ENCODE measurements around the gene ARID3C.

The ARID3C gene

DNA sequence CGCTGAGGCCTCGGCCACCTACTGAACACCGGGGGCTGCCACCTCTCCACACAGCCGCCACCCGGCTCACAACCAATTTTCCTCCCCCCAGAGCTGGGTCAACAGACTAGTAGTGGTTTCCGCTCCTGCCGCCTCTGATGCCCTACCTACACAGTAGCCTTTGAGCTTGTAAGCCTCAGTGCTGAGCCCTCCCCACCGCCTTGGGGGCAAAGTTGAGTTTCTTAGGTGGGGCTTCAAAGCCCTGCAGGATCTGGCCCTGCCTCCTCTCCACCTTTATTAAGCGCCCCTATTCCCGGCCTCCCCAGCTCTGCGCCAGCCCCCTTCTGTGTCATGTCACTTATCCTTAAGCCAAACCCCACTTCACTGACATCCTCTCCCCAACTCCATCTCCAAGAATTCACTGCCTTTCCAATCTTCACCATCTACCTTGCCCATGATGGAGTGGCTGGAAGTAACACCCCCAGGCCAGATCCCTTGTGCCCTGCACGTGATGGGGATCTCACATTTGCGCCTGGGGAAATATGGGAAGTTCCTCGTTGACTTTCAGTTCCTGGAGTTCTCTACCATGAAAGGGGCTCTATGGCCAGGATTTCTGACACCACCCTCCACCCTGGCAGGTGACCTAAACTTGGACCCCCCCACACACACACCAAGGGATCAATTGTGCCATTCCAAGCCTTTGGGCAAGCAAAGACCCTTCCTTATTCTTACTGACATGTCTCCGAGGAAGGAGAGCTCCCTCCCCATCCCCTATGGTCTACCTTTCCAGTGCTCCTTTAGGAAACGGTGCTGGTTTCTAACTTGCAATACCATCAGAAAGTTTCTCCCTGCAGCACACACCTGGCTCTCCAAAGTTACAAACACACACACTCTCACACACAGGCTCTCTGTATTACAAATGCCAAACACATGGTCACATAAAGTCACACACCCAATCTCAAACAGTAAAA, 36.7 kb downstream of the ARID3C start:
- DNase-seq, result no peak

GRCh38 chr9:34591248-34591916, 37.5 kb downstream of the ARID3C start:
- DNase-seq, result peak; percentile 80

GRCh38 chr9:34590381-34591247, 38.3 kb downstream of the ARID3C start:
- DNase-seq, result no peak

- DNase-seq, result no peak
Observed at GRCh38 chr9:34589636-34590380, 39.1 kb downstream of the ARID3C start, which contains the start of gene CNTFR. Gene CNTFR, minus strand, starts transcription at chr9:34589724. Its CDS starts 20,743 bp downstream, at chr9:34568981.

DNA sequence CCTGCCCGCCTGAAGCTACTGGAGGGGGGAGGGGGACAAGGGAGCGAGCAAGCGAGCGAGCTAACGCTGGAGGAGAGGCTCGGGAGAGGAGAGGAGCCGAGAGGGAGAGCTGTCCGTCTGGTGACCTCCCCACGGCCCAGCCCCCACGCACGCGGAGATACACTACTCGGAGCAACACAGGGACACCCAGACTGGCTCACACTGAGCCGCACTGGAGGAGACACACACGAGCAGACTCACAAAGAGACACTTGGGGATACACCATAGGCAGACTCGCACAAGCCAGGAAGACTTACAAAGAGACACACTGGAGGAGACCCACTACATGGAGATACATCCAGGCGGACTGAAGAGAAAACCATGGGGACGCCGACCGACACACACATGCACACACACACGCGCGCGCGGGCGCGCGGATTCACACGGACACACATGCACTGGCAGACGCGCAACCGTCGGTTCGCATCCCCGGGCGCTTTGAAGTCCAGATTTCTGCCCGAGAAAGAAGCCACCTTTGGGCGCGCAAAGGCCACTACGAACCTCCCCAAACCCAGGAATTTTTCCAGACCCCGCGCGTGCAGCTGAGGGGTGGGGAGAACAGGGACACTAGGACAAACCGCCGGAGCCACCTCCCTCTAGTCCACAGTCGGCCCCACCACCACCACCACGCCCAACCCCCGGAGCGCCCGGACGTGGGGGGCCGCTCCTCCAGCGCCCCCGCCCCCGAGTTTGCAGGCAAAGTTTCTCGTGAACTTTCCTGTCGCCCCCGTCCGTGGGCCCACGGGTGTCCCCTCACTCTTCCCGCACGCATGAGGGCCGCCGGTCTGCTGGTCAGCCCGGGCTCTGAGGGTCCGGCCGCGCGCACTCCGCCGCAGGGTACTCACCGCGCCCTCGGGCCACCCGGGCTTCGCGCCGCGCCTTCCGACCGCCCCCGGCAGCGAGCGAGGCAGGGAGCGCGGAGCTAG, 39.9 kb downstream of the ARID3C start:
- no peak for DNase-seq

GRCh38 chr9:34587271-34587670, 41.6 kb downstream of the ARID3C start:
- no peak for DNase-seq

DNA sequence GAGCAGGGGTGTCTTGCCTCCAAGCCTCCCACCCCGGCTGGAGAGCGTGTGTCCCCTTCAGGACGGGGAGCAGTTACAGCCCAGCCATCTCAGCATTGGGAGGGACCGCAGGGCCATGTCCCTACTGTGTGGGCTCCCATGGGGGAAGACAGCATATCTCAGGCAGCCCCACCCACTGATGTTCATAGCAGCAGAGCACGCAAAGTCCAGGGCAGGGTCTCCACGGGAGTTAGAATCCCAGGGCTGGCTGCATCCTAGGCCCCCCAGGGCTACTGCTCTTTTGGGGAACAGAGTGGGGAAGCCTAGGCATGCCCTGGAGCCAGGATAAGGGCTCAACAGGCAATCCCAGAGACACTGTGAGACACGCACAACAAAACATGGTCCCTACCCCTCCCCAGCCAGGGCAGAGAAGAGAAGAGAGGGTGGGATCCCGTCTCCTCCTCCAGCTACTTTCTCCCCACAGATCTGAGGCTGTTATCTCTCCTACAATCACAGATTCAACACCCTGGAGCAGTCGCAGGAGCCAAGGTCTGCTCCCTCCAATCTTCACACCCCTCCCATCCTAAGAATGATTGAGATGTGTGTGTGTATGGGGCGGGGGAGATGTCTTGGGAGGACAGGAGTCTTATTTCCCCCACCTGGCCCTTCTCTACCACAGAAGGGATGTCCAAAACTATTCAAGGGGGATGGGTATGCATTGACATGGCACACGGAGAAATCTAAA, 42.8 kb downstream of the ARID3C start:
- no peak for DNase-seq

DNA sequence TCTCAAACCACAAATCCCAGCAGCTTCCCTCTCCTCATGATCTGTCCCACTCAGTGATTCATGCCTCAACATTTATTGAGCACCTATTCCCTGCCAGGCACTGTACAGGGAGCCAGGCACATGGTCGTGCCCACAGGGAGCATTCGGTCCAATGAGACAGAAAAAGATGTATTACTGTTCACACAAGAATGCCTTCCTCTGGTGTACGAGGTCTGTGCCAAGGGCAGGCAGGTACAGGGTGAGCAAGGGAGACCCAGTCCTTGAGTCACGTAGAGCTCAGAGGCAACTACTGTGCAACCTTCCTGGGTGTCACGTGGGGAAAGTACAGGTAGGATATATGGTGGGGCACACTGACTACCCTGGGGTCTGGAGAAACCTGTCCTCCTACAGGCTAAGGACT, 43.9 kb downstream of the ARID3C start:
- no peak for DNase-seq

DNA sequence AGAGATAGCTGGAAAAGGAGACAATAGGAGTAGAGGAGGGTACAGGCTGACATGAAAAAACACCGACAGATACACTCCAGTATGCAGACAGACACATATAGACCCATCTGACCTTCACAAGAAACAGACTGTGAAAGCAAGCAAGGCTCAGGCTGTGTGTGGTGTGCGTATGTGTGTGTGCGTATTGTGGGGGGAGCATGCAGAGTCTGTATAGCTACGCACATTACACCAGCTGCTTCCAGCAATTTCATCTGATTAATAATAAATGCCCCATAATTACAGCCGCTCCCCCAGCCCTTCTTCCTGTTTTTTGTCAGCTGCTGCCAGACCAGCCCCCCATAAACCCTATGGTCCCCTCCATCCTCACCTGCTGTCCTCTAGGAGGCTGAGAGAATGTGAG, 46.1 kb downstream of the ARID3C start:
- DNase-seq, result no peak

DNA sequence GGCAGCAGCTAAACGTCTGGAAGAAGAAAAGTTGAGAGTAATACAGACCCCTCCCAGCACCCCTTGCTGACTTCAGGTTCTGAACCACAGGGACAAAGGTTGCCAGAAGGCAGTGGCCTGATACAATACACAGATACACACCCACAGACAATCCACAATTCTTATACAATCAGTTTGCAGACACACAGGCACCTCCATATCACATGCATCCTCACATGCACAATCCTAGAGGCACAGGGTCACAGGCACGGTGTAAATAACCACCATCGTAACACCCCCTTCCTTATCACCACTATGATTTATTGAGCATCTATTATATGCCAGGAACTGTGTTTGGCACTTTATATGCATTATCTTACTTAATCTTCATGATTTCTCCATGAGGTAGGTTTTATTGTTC, 47.5 kb downstream of the ARID3C start:
- no peak for DNase-seq

- no peak for DNase-seq
Observed at GRCh38 chr9:34580358-34580757, 48.5 kb downstream of the ARID3C start.

- no peak for DNase-seq
Observed at GRCh38 chr9:34579808-34580163, 49.1 kb downstream of the ARID3C start.

DNA sequence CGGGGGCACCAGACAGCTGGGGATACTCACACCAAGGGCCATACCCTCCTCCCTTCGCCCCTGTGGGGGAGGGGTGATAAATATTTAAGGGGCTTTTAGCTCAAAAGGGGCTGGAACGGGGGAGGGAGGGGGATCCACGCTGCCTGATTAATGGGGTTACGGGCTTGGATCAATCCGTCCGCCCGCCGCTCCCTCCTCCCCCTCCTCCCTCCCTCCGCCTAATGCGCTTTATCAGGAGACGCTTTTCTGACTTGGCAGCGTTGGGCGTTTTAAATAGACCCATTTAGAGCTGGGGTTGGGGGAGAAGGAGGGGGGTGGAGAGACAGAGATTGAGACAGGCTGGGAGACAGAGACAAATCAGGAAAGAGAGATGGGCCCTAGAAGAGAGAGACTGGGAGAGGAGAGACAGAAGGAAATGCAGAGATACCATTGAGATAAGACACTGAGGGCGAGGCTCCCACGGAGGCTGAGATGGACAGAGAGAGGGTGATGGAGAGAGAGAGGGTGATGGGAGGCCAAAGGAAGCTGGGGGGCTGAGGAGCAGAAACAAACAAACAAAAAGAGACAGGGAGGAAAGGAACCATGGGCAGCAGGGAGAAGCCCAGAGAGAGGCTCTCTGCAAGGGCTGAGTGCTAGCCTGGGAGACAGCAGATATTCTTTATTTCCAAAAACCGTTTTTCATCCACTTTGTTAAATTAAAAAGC, 49.6 kb downstream of the ARID3C start:
- no peak for DNase-seq

GRCh38 chr9:34578241-34579103, 50.4 kb downstream of the ARID3C start:
- no peak for DNase-seq

DNA sequence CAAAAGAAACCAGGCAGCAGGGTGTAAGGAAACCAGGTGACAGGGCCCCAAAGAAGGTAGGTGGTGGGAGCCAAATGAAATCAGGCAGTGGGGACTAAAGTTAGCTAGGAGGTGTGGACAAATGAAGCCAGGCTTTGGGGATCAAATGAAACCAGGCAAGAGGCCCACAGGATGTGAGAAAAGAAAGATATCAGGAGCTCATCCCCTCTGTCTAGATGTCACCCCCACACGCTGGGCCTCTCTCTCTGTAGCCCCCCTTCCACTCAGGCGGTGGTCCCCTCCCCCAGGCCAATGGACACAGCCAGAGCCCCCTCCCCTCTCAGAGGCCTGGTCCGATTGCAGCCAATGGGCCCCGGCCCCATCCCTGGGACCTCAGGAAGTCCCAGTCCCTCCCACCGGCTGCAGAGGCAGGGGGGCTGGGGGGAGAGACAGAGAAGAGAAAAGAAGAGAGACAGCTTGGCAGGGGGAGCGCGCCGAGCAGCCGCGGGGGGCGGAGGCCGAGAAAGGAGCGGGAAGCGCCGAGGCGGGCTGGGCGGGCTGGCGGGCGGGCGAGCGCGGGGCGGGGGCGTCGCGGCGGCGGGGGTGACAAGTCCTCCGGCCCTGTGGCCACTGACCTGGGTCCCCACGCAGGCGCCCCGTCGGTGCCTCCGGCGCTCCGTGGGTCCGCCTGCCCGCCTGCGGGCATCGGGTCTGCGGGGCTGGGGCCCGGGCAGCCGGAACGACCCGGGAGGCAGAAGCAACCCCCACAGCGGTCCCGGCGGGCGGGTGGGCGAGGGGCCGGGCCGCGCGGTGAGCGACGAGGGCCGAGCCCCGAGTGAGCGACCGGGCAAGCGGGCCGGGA, 51.2 kb downstream of the ARID3C start:
- no peak for DNase-seq

- no peak for DNase-seq
Observed at GRCh38 chr9:34576597-34577399, 52.1 kb downstream of the ARID3C start.

Measured in activated CD8-positive, alpha-beta memory T cell treated with anti-CD3 and anti-CD28 coated beads, Interleukin-2, amount 50 U/mL, for 4 hours (primary cell).